Measurements from ENCODE around the gene PEX5L.
"Not testable (repeated sequence)": the region's sequence is repeated elsewhere in the genome, so short reads cannot be mapped to it uniquely, and the experiment has no call there.

PEX5L gene

GRCh38 chr3:179837374-179837773, 199.4 kb downstream of the PEX5L start:
- DNase-seq (ENCODE audit: low read depth in 2 of 2) = no peak

- no peak for DNase-seq (ENCODE audit: low read depth in 2 of 2)
Observed at GRCh38 chr3:179833294-179833693, 203.4 kb downstream of the PEX5L start.

- no peak for DNase-seq (ENCODE audit: low read depth in 2 of 2)
Observed at GRCh38 chr3:179832333-179832854, 204.3 kb downstream of the PEX5L start.

GRCh38 chr3:179829401-179829800, 207.3 kb downstream of the PEX5L start:
- DNase-seq (ENCODE audit: low read depth in 2 of 2) = no peak

- DNase-seq (ENCODE audit: low read depth in 2 of 2) = no peak
Observed at GRCh38 chr3:179828738-179829137, 208.0 kb downstream of the PEX5L start.

- DNase-seq (ENCODE audit: low read depth in 2 of 2) = no peak
Observed at GRCh38 chr3:179826247-179826637, 210.5 kb downstream of the PEX5L start.

GRCh38 chr3:179825527-179826246, 211.1 kb downstream of the PEX5L start:
- DNase-seq (ENCODE audit: low read depth in 2 of 2) = no peak

- no peak for DNase-seq (ENCODE audit: low read depth in 2 of 2)
Observed at GRCh38 chr3:179822296-179822695, 214.4 kb downstream of the PEX5L start.

- DNase-seq (ENCODE audit: low read depth in 2 of 2) = no peak
Observed at GRCh38 chr3:179819379-179819778, 217.4 kb downstream of the PEX5L start.

GRCh38 chr3:179812096-179812382, 224.7 kb downstream of the PEX5L start:
- DNase-seq (ENCODE audit: low read depth in 2 of 2) = no peak

- DNase-seq (ENCODE audit: low read depth in 2 of 2) = no peak
Observed at GRCh38 chr3:179811321-179812095, 225.2 kb downstream of the PEX5L start.

- no peak for DNase-seq (ENCODE audit: low read depth in 2 of 2)
Observed at GRCh38 chr3:179809639-179810038, 227.1 kb downstream of the PEX5L start.

GRCh38 chr3:179807588-179807987, 229.1 kb downstream of the PEX5L start:
- DNase-seq (ENCODE audit: low read depth in 2 of 2) = no peak

GRCh38 chr3:179806177-179806576, 230.6 kb downstream of the PEX5L start:
- DNase-seq (ENCODE audit: low read depth in 2 of 2) = no peak

- DNase-seq (ENCODE audit: low read depth in 2 of 2) = no peak
Observed at GRCh38 chr3:179801856-179802255, 234.9 kb downstream of the PEX5L start.

- DNase-seq (ENCODE audit: low read depth in 2 of 2) = no peak
Observed at GRCh38 chr3:179801263-179801662, 235.5 kb downstream of the PEX5L start.

GRCh38 chr3:179797192-179797591, 239.5 kb downstream of the PEX5L start:
- DNase-seq (ENCODE audit: low read depth in 2 of 2) = no peak

- DNase-seq (ENCODE audit: low read depth in 2 of 2) = no peak
Observed at GRCh38 chr3:179796421-179796820, 240.3 kb downstream of the PEX5L start.

GRCh38 chr3:179794355-179794754, 242.4 kb downstream of the PEX5L start:
- DNase-seq (ENCODE audit: low read depth in 2 of 2) = no peak

GRCh38 chr3:179791793-179792192, 244.9 kb downstream of the PEX5L start:
- DNase-seq (ENCODE audit: low read depth in 2 of 2) = no peak

- no peak for DNase-seq (ENCODE audit: low read depth in 2 of 2)
Observed at GRCh38 chr3:179788996-179789395, 247.7 kb downstream of the PEX5L start.

- not testable (repeated sequence) for DNase-seq (ENCODE audit: low read depth in 2 of 2)
Observed at GRCh38 chr3:179782841-179783240, 253.9 kb downstream of the PEX5L start.

GRCh38 chr3:179775416-179776122, 261.2 kb downstream of the PEX5L start:
- DNase-seq (ENCODE audit: low read depth in 2 of 2) = no peak

Data from stimulated activated CD8-positive, alpha-beta memory T cell treated with anti-CD3 and anti-CD28 coated beads, Interleukin-15, amount 100 ng/mL, for 48 hours (primary cell).